Measurements from ENCODE around the gene KASH5.

KASH5 gene

GRCh38 chr19:49461656-49462055, 73.6 kb downstream of the KASH5 start:
- no peak for DNase-seq

- DNase-seq, result no peak
Measured at GRCh38 chr19:49462492-49462891, 74.4 kb downstream of the KASH5 start.

- DNase-seq, result no peak
Measured at GRCh38 chr19:49463960-49464740, 76.1 kb downstream of the KASH5 start.

- DNase-seq, result no peak
Measured at GRCh38 chr19:49465371-49465770, 77.3 kb downstream of the KASH5 start.
